ENCODE data around the gene ITGA2B.
A peak's percentile ranks its signal among the peaks of the same experiment; 100 is the strongest.

The ITGA2B gene

DNA sequence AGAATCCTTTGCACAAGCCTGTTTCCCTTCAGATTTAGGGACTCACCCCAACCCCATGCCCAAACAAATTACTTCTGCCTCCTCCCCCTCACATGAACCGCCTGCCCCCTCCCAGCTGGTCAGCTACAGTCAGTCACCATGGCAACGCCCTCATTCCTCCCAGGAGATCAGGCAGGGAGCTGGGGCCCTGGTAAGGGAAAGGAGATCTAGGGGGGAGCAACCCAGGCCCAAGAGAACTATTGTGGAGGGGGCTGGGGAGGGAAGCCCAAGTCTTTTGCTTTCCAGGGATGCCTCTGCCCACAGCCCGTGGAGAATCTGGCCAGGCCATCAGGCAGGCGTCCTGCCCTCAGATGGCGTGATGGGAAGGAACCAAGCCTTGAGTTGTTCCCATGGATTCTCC lies 28.6 kb downstream of the ITGA2B start:
- H3K27me3 ChIP-seq (replicated peaks; ENCODE audit: control insufficient read depth, insufficient read depth, low read length, poor library complexity, severe bottlenecking), result peaks cover 11% of the 10 kb centered on the region
- H3K9me3 ChIP-seq (ENCODE audit: control insufficient read depth, low read length), result no peaks in the 10 kb centered on the region
- no peak overlapping the region for H3K27ac ChIP-seq (ENCODE audit: insufficient read depth, low read length, poor library complexity, severe bottlenecking)
- no peak overlapping the region for H3K4me3 ChIP-seq (ENCODE audit: insufficient read depth, low read depth, low read length, poor library complexity, severe bottlenecking)
- no peak for DNase-seq
- H3K36me3 ChIP-seq (ENCODE audit: control insufficient read depth, insufficient read depth, low read length), result no peaks in the 10 kb centered on the region
- H3K4me1 ChIP-seq (ENCODE audit: control insufficient read depth, insufficient read depth, low read length, poor library complexity, severe bottlenecking), result peaks cover 5% of the 10 kb centered on the region

DNA sequence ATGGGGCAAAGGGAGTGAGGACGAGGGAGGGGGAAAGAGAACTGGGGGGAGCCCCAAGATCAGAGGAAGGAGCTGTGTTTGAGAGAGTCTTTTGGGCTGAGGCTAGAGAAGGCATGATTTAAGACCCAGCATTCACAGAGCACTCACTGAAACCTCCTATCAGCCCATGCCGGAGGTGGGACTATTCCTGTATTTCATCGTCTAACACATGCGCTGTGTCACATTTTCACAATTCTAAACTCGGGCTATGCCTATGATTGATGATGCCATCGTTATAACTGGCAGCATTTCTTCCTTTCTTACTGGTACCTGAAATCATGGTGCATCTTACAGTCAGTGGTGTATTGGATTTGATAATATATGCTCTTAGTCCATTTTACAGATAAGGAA lies 29.3 kb downstream of the ITGA2B start:
- Histone ChIP-seq H3K4me1 (ENCODE audit: control insufficient read depth, insufficient read depth, low read length, poor library complexity, severe bottlenecking) (peaks cover 5% of the 10 kb centered on the region), H3K9me3 (ENCODE audit: control insufficient read depth, low read length) (no peaks in the 10 kb centered on the region), H3K27me3 (replicated peaks; ENCODE audit: control insufficient read depth, insufficient read depth, low read length, poor library complexity, severe bottlenecking) (peaks cover 11% of the 10 kb centered on the region), H3K36me3 (ENCODE audit: control insufficient read depth, insufficient read depth, low read length) (no peaks in the 10 kb centered on the region), H3K27ac (ENCODE audit: insufficient read depth, low read length, poor library complexity, severe bottlenecking) (no peak overlapping the region), H3K4me3 (ENCODE audit: insufficient read depth, low read depth, low read length, poor library complexity, severe bottlenecking) (no peak overlapping the region)
- no peak for DNase-seq

- Histone ChIP-seq H3K27me3 (replicated peaks; ENCODE audit: control insufficient read depth, insufficient read depth, low read length, poor library complexity, severe bottlenecking) (peaks cover 11% of the 10 kb centered on the region), H3K27ac (ENCODE audit: insufficient read depth, low read length, poor library complexity, severe bottlenecking) (no peak overlapping the region), H3K4me1 (ENCODE audit: control insufficient read depth, insufficient read depth, low read length, poor library complexity, severe bottlenecking) (peaks cover 5% of the 10 kb centered on the region), H3K9me3 (ENCODE audit: control insufficient read depth, low read length) (no peaks in the 10 kb centered on the region), H3K4me3 (ENCODE audit: insufficient read depth, low read depth, low read length, poor library complexity, severe bottlenecking) (no peak overlapping the region), H3K36me3 (ENCODE audit: control insufficient read depth, insufficient read depth, low read length) (no peaks in the 10 kb centered on the region)
- no peak for DNase-seq
These were observed 29.8 kb downstream of the ITGA2B start for GRCh38 chr17:44359458-44360143.

DNA sequence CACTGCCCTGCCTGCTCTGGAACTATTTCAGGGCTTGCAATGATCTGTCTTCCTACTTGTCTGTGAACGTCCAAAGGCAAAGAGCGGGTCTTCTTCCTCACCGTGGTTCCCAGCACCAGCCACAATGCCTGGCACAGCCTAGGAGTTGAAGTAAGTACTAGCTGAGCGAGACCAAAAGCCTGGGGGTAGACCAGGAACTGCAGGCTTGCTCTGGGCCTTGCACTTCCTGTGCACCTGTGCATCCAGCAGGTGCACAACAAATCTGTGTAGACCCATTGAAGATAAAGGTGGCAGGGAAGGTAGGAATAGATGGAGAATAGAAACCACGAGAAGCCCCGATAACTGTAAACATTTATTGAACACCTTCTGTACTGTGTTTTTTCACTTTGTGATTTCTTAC lies 30.4 kb downstream of the ITGA2B start:
- H3K4me1 ChIP-seq (ENCODE audit: control insufficient read depth, insufficient read depth, low read length, poor library complexity, severe bottlenecking), result peaks cover 5% of the 10 kb centered on the region
- H3K27ac ChIP-seq (ENCODE audit: insufficient read depth, low read length, poor library complexity, severe bottlenecking), result no peak overlapping the region
- no peak overlapping the region for H3K4me3 ChIP-seq (ENCODE audit: insufficient read depth, low read depth, low read length, poor library complexity, severe bottlenecking)
- H3K27me3 ChIP-seq (replicated peaks; ENCODE audit: control insufficient read depth, insufficient read depth, low read length, poor library complexity, severe bottlenecking), result peaks cover 11% of the 10 kb centered on the region
- DNase-seq, result no peak
- no peaks in the 10 kb centered on the region for H3K36me3 ChIP-seq (ENCODE audit: control insufficient read depth, insufficient read depth, low read length)
- no peaks in the 10 kb centered on the region for H3K9me3 ChIP-seq (ENCODE audit: control insufficient read depth, low read length)

DNA sequence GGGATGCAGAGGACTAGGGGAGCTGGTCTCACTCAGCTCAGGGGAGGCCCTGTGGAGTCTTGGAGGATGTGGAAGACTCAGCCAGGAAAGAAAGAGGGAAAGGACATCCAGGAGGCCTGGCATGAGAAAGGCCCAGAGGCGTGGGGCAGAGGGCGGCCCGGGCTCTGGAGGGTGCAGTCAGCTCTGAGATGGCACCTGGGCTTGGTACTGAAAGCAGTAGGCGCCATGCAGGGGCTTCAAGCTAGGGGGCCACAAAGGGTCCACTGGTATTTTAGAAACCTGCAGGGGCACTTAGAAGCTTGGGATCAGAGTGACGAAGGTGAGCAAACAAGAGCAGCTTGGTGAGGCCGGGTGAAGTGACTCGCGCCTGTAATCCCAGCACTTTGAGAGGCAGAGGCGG lies 31.4 kb downstream of the ITGA2B start:
- no peaks in the 10 kb centered on the region for H3K36me3 ChIP-seq (ENCODE audit: control insufficient read depth, insufficient read depth, low read length)
- H3K27ac ChIP-seq (ENCODE audit: insufficient read depth, low read length, poor library complexity, severe bottlenecking), result no peak overlapping the region
- peaks cover 4% of the 10 kb centered on the region for H3K4me1 ChIP-seq (ENCODE audit: control insufficient read depth, insufficient read depth, low read length, poor library complexity, severe bottlenecking)
- peaks cover 11% of the 10 kb centered on the region for H3K27me3 ChIP-seq (replicated peaks; ENCODE audit: control insufficient read depth, insufficient read depth, low read length, poor library complexity, severe bottlenecking)
- H3K9me3 ChIP-seq (ENCODE audit: control insufficient read depth, low read length), result no peaks in the 10 kb centered on the region
- no peak for DNase-seq
- no peak overlapping the region for H3K4me3 ChIP-seq (ENCODE audit: insufficient read depth, low read depth, low read length, poor library complexity, severe bottlenecking)

DNA sequence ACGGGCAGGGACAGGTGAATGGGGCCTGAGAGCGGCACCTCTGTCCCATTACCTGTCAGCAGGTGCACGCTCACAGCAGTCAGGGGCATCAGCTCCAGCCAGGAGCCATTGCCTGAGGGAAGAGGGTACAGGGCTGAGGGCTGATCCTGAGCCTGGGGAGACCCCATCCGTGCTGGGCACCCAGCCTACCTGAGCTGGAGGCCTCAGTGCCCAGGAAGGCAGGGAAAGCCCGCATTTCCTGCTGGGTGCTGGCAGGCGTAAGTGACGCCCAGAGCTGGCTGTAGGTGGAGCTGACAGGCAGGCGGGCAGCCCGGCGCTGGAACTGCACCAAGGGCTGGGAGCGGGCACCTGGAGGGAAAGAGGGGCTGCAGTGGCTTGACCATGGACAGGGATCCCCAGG lies 33.2 kb downstream of the ITGA2B start:
- DNase-seq, result no peak
- H3K36me3 ChIP-seq (ENCODE audit: control insufficient read depth, insufficient read depth, low read length), result peaks cover 7% of the 10 kb centered on the region
- no peak overlapping the region for H3K4me3 ChIP-seq (ENCODE audit: insufficient read depth, low read depth, low read length, poor library complexity, severe bottlenecking)
- no peaks in the 10 kb centered on the region for H3K9me3 ChIP-seq (ENCODE audit: control insufficient read depth, low read length)
- H3K27ac ChIP-seq (ENCODE audit: insufficient read depth, low read length, poor library complexity, severe bottlenecking), result no peak overlapping the region
- H3K4me1 ChIP-seq (ENCODE audit: control insufficient read depth, insufficient read depth, low read length, poor library complexity, severe bottlenecking), result no peaks in the 10 kb centered on the region
- H3K27me3 ChIP-seq (replicated peaks; ENCODE audit: control insufficient read depth, insufficient read depth, low read length, poor library complexity, severe bottlenecking), result no peaks in the 10 kb centered on the region

- Histone ChIP-seq H3K36me3 (ENCODE audit: control insufficient read depth, insufficient read depth, low read length) (peaks cover 7% of the 10 kb centered on the region), H3K27ac (ENCODE audit: insufficient read depth, low read length, poor library complexity, severe bottlenecking) (no peak overlapping the region), H3K4me1 (ENCODE audit: control insufficient read depth, insufficient read depth, low read length, poor library complexity, severe bottlenecking) (no peaks in the 10 kb centered on the region), H3K9me3 (ENCODE audit: control insufficient read depth, low read length) (no peaks in the 10 kb centered on the region), H3K4me3 (ENCODE audit: insufficient read depth, low read depth, low read length, poor library complexity, severe bottlenecking) (no peak overlapping the region), H3K27me3 (replicated peaks; ENCODE audit: control insufficient read depth, insufficient read depth, low read length, poor library complexity, severe bottlenecking) (no peaks in the 10 kb centered on the region)
- no peak for DNase-seq
These were observed 33.8 kb downstream of the ITGA2B start for GRCh38 chr17:44355642-44356099.

DNA sequence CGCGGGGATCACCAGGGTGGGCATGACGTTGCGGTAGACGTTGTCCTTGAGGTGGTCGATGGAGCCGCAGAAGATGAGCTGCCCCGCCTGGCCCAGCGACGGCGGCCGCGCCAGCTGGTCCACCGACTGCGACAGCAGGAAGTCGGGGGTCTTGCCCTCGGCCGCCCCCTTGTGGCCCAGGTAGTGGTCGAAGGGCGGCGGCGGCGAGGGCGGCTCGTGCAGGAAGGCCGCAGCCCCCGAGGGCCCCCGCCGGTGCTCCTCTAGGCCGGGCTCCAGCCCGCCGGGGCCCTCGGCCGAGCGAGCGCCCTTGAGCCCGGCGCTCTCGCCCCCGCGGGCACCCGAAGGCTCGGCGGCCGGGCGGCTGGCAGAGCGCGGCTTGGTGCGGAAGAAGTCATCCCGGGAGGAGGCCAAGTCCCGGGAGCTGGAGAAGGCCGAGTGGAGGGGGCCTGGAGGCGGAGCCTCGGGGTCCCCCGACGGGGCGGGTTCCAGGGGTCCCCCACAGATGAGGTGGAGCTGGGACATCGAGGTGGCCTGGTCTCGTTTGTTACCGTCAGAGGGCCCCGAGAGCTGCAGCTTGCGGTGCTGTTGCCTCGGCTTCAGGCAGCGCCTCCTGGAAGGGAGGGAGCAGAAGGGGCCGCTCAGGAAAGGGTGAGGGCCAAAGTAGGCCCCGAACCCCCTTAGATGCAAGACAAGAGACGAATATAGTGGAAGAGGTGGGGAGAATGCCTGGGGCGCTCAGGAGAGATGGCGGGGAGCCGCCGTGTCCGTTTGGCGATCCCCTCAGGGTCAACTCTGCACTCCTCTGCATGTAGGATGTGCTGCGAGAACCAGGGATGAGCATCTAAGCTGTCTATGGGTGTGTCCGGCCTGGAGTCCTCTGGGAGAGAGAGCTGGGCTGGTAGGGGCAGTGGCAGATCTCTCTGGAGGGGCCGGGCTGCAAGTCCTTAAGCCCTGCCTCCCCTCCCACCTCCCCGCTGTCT lies 34.6 kb downstream of the ITGA2B start:
- Histone ChIP-seq H3K4me3 (ENCODE audit: insufficient read depth, low read depth, low read length, poor library complexity, severe bottlenecking) (no peak overlapping the region), H3K27me3 (replicated peaks; ENCODE audit: control insufficient read depth, insufficient read depth, low read length, poor library complexity, severe bottlenecking) (no peaks in the 10 kb centered on the region), H3K4me1 (ENCODE audit: control insufficient read depth, insufficient read depth, low read length, poor library complexity, severe bottlenecking) (no peaks in the 10 kb centered on the region), H3K36me3 (ENCODE audit: control insufficient read depth, insufficient read depth, low read length) (peaks cover 7% of the 10 kb centered on the region), H3K9me3 (ENCODE audit: control insufficient read depth, low read length) (no peaks in the 10 kb centered on the region), H3K27ac (ENCODE audit: insufficient read depth, low read length, poor library complexity, severe bottlenecking) (no peak overlapping the region)
- peak in 1 of 3 donors; percentile 49 for DNase-seq

DNA sequence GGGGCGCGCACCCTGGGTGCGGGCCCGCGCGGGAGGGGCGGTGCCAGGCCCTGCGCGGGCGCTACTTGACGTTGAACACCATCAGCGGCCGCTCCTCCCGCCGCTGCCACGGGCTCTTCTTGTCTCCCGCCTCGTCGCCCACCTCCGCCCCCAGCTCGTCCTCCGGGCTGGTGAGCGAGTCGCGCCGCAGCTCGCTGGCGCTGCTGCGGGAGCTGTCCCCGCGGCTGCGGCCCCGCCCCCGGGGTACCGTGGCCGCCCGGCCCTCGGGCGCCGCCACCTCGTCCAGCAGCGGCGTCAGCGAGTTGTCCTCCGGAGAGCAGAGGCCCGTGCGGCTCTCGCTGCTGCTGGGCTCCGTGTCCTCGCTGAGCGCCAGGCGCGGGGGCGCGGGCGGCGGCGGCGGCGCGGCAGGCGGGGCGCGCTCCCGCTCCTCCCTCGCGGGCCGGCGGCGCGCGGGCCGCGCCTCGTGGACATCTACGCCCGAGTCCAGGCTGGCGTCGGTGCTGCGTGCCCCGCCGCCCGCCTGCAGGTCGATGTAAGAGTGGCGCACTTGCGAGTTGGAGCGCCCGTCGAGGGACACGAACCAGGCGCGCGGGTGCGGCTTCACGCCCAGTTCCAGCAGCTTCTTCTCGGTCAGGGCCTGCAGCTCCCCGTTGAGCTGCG lies 35.6 kb downstream of the ITGA2B start:
- Histone ChIP-seq H3K4me3 (ENCODE audit: insufficient read depth, low read depth, low read length, poor library complexity, severe bottlenecking) (peak overlapping the region; percentile 22), H3K27ac (ENCODE audit: insufficient read depth, low read length, poor library complexity, severe bottlenecking) (no peak overlapping the region), H3K9me3 (ENCODE audit: control insufficient read depth, low read length) (no peaks in the 10 kb centered on the region), H3K27me3 (replicated peaks; ENCODE audit: control insufficient read depth, insufficient read depth, low read length, poor library complexity, severe bottlenecking) (no peaks in the 10 kb centered on the region), H3K4me1 (ENCODE audit: control insufficient read depth, insufficient read depth, low read length, poor library complexity, severe bottlenecking) (no peaks in the 10 kb centered on the region), H3K36me3 (ENCODE audit: control insufficient read depth, insufficient read depth, low read length) (peaks cover 7% of the 10 kb centered on the region)
- DNase-seq, result no peak
